Nephron (organoid): Measurements from ENCODE around the gene AKNA.
"Not testable (repeated sequence)": the region's sequence is repeated elsewhere in the genome, so short reads cannot be mapped to it uniquely, and the experiment has no call there.

Experiments
- H3K27ac Mint-ChIP-seq, 3 experiments: 2 replicates each; pipeline ENCODE4 v1.8.0; 2020; ENCODE audit warnings: mixed read lengths in 3 of 3, mild to moderate bottlenecking in 2 of 3, moderate library complexity in 1 of 3
- H3K27me3 Mint-ChIP-seq: 2 replicates; pipeline ENCODE4 v1.8.0; 2021; ENCODE audit warnings: low read depth, mild to moderate bottlenecking, moderate library complexity, mixed read lengths
- H3K36me3 Mint-ChIP-seq: 2 replicates; pipeline ENCODE4 v1.8.0; 2020; ENCODE audit warnings: low read depth, mixed read lengths
- H3K4me1 Mint-ChIP-seq: 2 replicates; pipeline ENCODE4 v1.8.0; 2020; ENCODE audit warnings: mixed read lengths
- H3K4me3 Mint-ChIP-seq, 3 experiments: 2 replicates each; pipeline ENCODE4 v1.8.0; 2020; ENCODE audit warnings: mild to moderate bottlenecking in 3 of 3, mixed read lengths in 3 of 3, moderate library complexity in 2 of 3
- H3K9me3 Mint-ChIP-seq: 2 replicates; pipeline ENCODE4 v1.8.0; 2020; ENCODE audit warnings: mixed read lengths
- TF ChIP-seq, protein P1 (sequence below), 3 experiments: fragments of 200-600 bp; sonication (generic); IDR thresholded peaks; one replicate each; pipeline ENCODE4 v1.5.0; 2021; ENCODE audit warnings: antibody characterized with exemption in 3 of 3; ENCODE audit not compliant: unreplicated experiment in 3 of 3

AKNA gene

DNA sequence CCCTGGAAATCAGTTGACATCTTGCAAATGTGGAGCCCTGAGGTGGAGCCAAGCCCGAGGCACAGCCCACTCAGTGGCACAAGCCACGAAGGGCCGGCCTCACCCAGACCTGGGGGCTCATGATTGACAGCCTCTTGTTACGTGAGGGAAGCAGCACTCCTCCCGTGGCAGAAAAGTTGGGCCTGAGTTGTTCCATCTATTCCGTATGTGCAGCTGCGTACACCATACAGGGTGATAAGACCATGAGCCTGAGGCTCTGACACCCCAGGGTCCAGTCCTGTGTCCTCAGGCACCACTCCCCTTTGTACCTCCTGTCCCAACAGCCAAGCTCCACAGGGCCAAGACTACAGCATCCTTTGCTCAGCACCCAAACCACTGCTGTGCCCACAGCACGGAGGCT lies 60.0 kb downstream of the AKNA start:
- H3K9me3 Mint-ChIP-seq: no peaks in the 10 kb centered on the region
- no peak overlapping the region for H3K27ac Mint-ChIP-seq
- no peaks in the 10 kb centered on the region for H3K4me1 Mint-ChIP-seq
- no peak overlapping the region for H3K4me3 Mint-ChIP-seq
- no peaks in the 10 kb centered on the region for H3K36me3 Mint-ChIP-seq
- TF ChIP-seq, protein P1, sequence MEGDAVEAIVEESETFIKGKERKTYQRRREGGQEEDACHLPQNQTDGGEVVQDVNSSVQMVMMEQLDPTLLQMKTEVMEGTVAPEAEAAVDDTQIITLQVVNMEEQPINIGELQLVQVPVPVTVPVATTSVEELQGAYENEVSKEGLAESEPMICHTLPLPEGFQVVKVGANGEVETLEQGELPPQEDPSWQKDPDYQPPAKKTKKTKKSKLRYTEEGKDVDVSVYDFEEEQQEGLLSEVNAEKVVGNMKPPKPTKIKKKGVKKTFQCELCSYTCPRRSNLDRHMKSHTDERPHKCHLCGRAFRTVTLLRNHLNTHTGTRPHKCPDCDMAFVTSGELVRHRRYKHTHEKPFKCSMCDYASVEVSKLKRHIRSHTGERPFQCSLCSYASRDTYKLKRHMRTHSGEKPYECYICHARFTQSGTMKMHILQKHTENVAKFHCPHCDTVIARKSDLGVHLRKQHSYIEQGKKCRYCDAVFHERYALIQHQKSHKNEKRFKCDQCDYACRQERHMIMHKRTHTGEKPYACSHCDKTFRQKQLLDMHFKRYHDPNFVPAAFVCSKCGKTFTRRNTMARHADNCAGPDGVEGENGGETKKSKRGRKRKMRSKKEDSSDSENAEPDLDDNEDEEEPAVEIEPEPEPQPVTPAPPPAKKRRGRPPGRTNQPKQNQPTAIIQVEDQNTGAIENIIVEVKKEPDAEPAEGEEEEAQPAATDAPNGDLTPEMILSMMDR (IDR thresholded peaks at IDR 0.05; ENCODE audit: unreplicated experiment in 3 of 3): no peak
- no peaks in the 10 kb centered on the region for H3K27me3 Mint-ChIP-seq

DNA sequence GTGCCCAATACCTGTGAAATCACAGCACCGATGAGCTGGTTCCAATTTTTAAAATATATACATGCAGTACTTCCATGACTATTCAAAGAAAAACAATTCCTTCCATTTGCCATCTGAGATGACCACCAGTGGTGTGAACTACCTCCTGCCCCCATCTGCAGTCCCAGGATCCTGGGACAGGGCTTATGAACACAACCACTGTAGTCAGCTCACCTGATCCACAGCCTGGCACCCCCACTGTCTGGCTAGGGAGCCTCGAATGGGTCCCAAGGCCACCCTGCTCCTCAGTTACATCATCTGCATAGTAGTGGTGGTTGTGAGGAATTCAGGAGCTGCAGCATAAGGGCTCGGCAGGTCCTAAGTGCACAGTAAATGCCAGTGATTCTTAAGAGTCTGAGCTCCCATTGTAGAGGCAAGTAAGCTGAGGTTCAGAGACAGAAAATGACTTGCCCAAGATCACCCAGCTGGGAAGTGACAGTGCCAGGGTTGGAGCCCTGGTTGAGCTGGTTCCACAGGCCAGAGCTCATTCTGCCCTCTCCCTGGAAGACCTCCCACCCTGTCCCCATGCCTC lies 62.0 kb downstream of the AKNA start:
- H3K4me3 Mint-ChIP-seq, H3K4me1 Mint-ChIP-seq, H3K9me3 Mint-ChIP-seq, H3K27ac Mint-ChIP-seq, H3K27me3 Mint-ChIP-seq, H3K36me3 Mint-ChIP-seq: not testable (repeated sequence)

DNA sequence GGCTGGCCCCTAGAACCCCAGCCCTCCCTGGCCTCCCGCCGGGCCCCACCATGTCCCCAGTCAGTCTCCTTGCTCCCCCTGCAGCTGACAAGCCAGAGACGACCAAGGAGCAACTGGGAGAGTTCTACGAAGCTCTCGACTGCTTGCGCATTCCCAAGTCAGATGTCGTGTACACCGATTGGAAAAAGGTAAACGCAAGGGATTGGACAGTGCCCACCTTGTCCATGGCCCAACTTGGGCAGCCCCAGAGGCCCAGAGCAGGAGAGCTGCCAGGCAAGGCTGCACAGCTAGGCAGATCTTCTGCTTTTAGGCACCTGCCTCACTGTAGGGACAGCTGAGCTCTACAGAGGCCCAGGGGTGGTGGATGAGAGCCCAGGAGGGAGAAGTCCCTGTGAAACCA lies 62.8 kb downstream of the AKNA start:
- H3K9me3 Mint-ChIP-seq, H3K27me3 Mint-ChIP-seq, H3K4me3 Mint-ChIP-seq, H3K36me3 Mint-ChIP-seq, H3K27ac Mint-ChIP-seq, H3K4me1 Mint-ChIP-seq: not testable (repeated sequence)

DNA sequence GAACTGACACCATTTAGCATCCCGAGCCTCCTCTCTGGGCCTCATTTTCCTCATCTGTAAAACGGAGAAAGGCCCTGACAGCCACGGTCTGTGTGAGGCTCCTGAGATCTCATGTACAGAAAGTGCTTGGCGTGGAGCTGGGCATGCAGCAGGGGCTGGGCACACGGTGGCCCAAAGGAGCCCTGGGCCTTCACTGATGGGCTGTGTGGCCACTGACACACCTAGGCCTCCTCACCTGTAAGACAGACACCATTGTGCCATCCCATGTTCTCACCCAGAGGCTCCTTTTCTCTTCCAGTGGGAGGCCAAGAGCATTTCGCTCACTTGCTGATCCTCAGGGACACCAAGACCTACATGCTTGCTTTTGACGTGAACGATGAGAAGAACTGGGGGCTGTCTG lies 63.3 kb downstream of the AKNA start:
- Mint-ChIP-seq H3K9me3 (no peaks in the 10 kb centered on the region), H3K27me3 (no peaks in the 10 kb centered on the region), H3K4me3 (no peak overlapping the region), H3K4me1 (no peaks in the 10 kb centered on the region), H3K27ac (no peak overlapping the region), H3K36me3 (no peaks in the 10 kb centered on the region)
- TF ChIP-seq, protein P1 (IDR thresholded peaks at IDR 0.05; ENCODE audit: unreplicated experiment in 3 of 3): no peak

DNA sequence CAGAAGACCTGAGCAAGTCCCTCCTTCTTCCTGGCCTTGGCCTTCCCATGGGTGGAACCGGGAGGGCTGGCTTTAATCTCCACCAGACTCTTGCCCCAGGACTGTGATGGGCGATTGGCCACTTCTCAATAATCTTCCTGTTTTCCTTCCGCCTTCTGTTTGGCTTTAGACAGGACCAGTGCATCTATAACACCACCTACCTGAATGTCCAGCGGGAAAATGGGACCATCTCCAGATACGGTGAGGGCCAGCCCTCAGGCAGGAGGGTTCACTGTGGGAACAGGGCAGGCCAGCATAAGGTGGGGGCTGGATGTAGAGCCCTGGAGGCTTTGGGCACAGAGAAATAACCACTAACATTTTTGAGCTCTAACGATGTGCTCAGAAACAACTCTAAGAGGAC lies 63.9 kb downstream of the AKNA start:
- not testable (repeated sequence) for H3K4me1 Mint-ChIP-seq, H3K27me3 Mint-ChIP-seq, H3K27ac Mint-ChIP-seq, H3K9me3 Mint-ChIP-seq, H3K4me3 Mint-ChIP-seq, H3K36me3 Mint-ChIP-seq

DNA sequence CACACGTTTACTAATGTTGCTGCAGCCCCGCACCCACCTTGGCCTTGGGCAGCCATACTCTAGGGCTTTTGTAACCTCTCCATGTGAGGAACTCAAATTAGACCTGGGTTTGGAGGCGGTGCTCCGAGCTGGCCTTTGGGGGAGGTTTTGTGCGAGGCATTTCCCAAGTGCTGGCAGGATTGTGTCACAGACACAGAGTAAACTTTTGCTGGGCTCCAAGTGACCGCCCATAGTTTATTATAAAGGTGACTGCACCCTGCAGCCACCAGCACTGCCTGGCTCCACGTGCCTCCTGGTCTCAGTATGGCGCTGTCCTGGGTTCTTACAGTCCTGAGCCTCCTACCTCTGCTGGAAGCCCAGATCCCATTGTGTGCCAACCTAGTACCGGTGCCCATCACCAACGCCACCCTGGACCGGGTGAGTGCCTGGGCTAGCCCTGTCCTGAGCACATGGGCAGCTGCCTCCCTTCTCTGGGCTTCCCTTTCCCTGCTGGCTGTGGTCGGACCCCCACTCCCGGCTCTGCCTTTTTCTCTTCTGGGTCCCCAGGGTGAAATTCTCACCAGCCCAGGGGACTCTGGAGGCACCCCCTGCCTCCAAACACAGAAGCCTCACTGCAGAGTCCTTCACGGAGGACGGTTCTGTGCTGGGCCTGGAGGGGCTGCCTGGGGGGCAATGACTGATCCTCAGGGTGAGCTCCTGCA lies 64.8 kb downstream of the AKNA start, which contains the start of gene ORM1:
ORM1 (plus strand) TSS at position 268 of the 701 bp plus-strand sequence; CDS start at position 304, 36 bp downstream.
- not testable (repeated sequence) for H3K27ac Mint-ChIP-seq, H3K4me3 Mint-ChIP-seq, H3K27me3 Mint-ChIP-seq, H3K4me1 Mint-ChIP-seq, H3K36me3 Mint-ChIP-seq, H3K9me3 Mint-ChIP-seq

DNA sequence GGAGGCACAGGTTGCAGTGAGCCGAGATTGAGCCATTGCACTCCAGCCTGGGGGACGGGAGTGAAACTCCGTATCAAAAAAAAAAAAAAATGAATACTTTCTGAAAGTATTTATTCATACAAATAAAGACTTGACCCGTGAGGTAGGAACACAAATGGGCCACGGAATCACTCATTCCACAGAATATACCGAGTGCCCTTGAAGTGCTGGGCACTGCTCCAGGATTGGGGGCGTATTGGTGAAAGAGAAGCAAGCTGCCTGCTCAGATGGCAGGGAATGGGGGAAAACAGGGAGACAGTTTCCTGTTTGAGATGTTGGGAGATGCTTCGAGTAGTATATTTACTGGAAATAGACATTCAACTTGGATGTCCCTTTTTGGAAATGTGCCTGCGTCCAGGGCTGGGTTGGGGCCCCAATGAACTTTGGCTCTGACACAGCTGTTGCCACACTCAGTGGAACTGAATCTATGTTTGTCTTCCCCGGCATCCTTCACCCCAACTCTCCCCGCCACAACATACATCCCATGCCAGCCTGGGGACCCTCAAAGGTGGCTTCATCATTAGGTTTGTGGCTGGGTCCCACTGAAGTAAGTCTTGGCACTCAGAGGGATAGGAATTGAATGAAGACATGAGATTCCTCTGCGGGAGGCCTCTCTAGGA lies 65.5 kb downstream of the AKNA start:
- H3K27ac Mint-ChIP-seq, H3K27me3 Mint-ChIP-seq, H3K4me3 Mint-ChIP-seq, H3K9me3 Mint-ChIP-seq, H3K36me3 Mint-ChIP-seq, H3K4me1 Mint-ChIP-seq: not testable (repeated sequence)

DNA sequence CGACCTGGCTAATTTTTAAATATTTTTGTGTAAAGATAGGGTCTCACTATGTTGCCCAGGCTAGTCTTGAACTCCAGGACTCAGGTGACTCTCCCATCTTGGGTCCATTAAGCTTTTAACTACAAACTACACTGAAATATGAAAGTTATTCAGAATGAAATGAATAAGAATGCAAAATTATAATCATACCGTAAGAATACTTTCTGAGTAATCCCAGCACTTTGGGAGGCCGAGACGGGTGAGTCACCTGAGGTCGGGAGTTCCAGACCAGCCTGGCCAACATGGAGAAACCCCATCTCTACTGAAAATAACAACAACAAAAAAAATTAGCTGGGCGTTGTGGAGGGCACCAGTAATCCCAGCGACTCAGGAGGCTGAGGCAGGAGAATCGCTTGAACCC lies 66.0 kb downstream of the AKNA start:
- Mint-ChIP-seq H3K36me3 (no peaks in the 10 kb centered on the region), H3K4me3 (no peak overlapping the region), H3K9me3 (no peaks in the 10 kb centered on the region), H3K27me3 (no peaks in the 10 kb centered on the region), H3K27ac (no peak overlapping the region), H3K4me1 (no peaks in the 10 kb centered on the region)
- TF ChIP-seq, protein P1 (IDR thresholded peaks at IDR 0.05; ENCODE audit: unreplicated experiment in 3 of 3): no peak

DNA sequence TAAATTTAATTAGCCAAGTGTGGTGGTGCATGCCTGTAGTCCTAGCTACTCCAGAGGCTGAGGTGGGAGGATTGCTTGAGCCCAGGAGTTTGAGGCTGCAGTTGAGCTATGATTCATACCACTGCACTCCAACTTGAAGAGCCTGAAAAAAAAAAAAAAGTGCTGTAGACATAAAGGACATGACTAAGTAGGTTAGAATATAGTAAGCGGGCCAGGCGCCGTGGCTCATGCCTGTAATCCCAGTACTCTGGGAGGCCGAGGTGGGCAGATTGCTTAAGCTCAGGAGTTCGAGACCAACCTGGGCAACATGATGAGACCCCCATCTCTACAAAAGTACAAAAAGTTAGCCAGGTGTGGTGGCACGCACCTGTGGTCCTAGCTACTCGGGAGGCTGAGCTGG lies 67.1 kb downstream of the AKNA start:
- not testable (repeated sequence) for H3K27ac Mint-ChIP-seq, H3K4me1 Mint-ChIP-seq, H3K36me3 Mint-ChIP-seq, H3K27me3 Mint-ChIP-seq, H3K9me3 Mint-ChIP-seq, H3K4me3 Mint-ChIP-seq
